Occipital lobe (tissue), 2 donors: ENCODE measurements around the gene LCP2. TPM values are rescaled to one million over a fixed set of nuclear protein-coding genes. Genes with fewer than 3 reads are reported as not detected.
"Not testable (repeated sequence)": the region's sequence is repeated elsewhere in the genome, so short reads cannot be mapped to it uniquely, and the experiment has no call there.

ENCODE experiments used
- DNase-seq: peaks from one replicate; lab custom pipeline; 2025; lab: John Stamatoyannopoulos, UW
- total RNA-seq: library from RNA; depleted of rRNA; stranded (reverse); fragments of >200 nt; gene quantifications from one replicate; pipeline ENCODE4 v1.2.3, GENCODE V29; 2014

LCP2 gene
- total RNA-seq, 1 donor from 2014 or later, result 1.4 TPM

GRCh38 chr5:170249355-170249754 lies 48.2 kb downstream of the LCP2 start:
- no peak for DNase-seq

GRCh38 chr5:170248931-170249227 lies 48.7 kb downstream of the LCP2 start:
- DNase-seq, result not testable (repeated sequence)

GRCh38 chr5:170248172-170248930 lies 49.2 kb downstream of the LCP2 start:
- no peak for DNase-seq

- no peak for DNase-seq
Measured at GRCh38 chr5:170247363-170247762, 50.2 kb downstream of the LCP2 start.

GRCh38 chr5:170246126-170246870 lies 51.3 kb downstream of the LCP2 start:
- no peak for DNase-seq

- not testable (repeated sequence) for DNase-seq
Measured at GRCh38 chr5:170245436-170245835, 52.1 kb downstream of the LCP2 start.

- DNase-seq, result no peak
Measured at GRCh38 chr5:170238456-170239196, 59.0 kb downstream of the LCP2 start.

GRCh38 chr5:170235876-170236864 lies 61.4 kb downstream of the LCP2 start:
- no peak for DNase-seq

GRCh38 chr5:170233358-170233892 lies 64.2 kb downstream of the LCP2 start:
- no peak for DNase-seq

- no peak for DNase-seq
Measured at GRCh38 chr5:170232786-170233185, 64.8 kb downstream of the LCP2 start, which contains the start of gene C5orf58. Gene C5orf58 (plus strand): TSS chr5:170232985. CDS start chr5:170234977, 1,992 bp downstream.

- no peak for DNase-seq
Measured at GRCh38 chr5:170228762-170229435, 68.7 kb downstream of the LCP2 start.

- no peak for DNase-seq
Measured at GRCh38 chr5:170226661-170227060, 70.9 kb downstream of the LCP2 start.

GRCh38 chr5:170226129-170226615 lies 71.4 kb downstream of the LCP2 start:
- DNase-seq, result no peak

- peak; percentile 56 for DNase-seq
Measured at GRCh38 chr5:170225326-170226128, 72.0 kb downstream of the LCP2 start.

- DNase-seq, result no peak
Measured at GRCh38 chr5:170223906-170224305, 73.7 kb downstream of the LCP2 start.

- no peak for DNase-seq
Measured at GRCh38 chr5:170223360-170223759, 74.2 kb downstream of the LCP2 start.

- DNase-seq, result no peak
Measured at GRCh38 chr5:170221327-170221741, 76.2 kb downstream of the LCP2 start.

GRCh38 chr5:170220191-170220590 lies 77.4 kb downstream of the LCP2 start:
- DNase-seq, result no peak

GRCh38 chr5:170219615-170220014 lies 78.0 kb downstream of the LCP2 start:
- no peak for DNase-seq
